Eye (tissue), 1 donor: ENCODE results near the gene NYAP1.
A peak's percentile ranks its signal among the peaks of the same experiment; 100 is the strongest.

ENCODE experiments used
- DNase-seq: peaks from one replicate; pipeline ENCODE4 v3.0.0-alpha.2; 2015

NYAP1 gene

DNA sequence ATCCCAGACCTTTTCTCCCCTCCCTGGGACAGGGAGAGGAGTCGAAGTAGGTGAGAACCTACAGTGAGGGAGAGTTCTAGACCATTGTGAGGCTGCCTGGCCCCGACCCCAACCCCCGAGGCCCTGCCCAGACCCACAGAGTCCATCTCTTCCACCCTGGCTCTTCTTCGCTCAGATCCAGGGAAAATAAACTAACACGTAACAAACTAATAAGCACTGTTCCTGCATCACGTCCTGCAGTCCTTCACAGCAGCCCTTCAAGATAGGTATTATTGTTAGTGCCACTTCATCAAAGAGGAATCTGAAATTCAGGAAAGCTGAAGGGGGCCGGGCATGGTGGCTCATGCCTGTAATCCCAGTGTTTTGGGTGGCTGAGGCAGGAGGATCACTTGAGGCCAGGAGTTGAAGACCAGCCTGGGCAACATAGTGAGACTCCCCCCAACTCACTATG, 19.5 kb upstream of the NYAP1 start, which contains the start of gene SPACDR:
Gene SPACDR (minus strand): TSS at position 51 of the 451 bp plus-strand sequence. CDS start 235 bp downstream, outside the sequence.
- no peak for DNase-seq

DNA sequence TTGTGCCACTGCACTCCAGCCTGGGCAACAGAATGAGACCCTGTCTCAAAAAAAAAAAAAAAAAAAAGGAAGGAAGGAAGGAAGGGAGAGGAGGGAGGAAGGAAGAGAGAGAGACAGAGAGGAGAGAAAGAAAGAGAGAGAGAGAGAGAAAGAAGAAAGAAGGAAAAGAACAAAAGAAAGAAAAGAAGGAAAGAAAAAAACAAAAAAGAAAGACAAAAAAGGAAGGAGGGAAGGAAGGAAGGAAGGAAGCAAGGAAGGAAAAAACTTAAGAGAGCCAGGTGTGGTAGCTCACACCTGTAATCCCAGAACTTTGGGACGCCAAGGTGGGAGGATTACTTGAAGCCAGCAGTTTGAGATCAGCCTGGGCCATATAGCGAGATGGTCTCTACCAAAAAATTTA, 18.9 kb upstream of the NYAP1 start:
- no peak for DNase-seq

DNA sequence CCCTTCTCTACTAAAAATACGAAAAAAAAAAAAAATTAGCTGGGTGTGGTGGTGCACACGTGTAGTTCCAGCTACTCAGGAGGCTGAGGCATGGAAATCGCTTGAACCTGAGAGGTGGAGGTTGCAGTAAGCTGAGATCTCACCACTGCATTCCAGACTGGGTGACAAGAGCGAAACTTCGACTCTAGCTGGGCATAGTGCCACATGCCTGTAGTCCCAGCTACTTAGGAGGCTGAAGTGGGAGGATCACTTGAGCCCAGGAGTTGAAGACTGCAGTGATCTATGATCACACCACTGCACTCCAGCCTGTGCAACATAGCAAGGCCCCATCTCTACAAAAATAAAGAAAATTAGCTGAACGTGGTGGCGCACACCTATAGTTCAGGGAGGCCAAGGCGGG, 18.4 kb upstream of the NYAP1 start:
- DNase-seq = no peak

DNA sequence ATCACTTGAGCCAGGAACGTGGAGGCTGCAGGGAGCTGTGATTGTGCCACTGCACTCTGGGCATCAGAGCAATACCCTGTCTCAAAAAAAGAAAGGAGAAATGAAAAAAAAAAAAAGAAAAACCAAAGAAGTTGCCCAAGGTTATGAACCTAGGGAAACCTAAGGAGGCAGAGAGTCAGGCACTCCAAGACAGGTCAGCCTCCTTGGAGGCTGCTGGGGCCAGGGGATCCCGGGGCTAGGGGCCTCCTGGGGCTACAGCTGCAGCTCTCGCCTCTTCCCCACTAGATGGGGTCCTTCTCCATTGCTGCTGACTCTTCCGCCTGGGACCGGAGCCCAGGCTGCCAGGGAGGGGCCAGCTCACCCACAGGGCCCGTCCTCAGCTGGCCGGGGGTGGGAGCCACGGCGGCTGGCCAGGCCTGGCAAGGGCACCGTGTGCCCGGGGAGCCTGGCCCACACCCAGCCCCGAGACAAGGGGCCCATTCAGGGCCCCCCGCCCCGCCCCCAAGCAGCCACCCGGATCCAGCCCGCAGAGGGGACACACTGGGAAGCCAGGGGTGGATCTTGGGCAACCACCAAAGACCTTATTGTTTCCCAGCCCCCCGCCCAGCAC, 17.9 kb upstream of the NYAP1 start:
- DNase-seq = peak; percentile 72

DNA sequence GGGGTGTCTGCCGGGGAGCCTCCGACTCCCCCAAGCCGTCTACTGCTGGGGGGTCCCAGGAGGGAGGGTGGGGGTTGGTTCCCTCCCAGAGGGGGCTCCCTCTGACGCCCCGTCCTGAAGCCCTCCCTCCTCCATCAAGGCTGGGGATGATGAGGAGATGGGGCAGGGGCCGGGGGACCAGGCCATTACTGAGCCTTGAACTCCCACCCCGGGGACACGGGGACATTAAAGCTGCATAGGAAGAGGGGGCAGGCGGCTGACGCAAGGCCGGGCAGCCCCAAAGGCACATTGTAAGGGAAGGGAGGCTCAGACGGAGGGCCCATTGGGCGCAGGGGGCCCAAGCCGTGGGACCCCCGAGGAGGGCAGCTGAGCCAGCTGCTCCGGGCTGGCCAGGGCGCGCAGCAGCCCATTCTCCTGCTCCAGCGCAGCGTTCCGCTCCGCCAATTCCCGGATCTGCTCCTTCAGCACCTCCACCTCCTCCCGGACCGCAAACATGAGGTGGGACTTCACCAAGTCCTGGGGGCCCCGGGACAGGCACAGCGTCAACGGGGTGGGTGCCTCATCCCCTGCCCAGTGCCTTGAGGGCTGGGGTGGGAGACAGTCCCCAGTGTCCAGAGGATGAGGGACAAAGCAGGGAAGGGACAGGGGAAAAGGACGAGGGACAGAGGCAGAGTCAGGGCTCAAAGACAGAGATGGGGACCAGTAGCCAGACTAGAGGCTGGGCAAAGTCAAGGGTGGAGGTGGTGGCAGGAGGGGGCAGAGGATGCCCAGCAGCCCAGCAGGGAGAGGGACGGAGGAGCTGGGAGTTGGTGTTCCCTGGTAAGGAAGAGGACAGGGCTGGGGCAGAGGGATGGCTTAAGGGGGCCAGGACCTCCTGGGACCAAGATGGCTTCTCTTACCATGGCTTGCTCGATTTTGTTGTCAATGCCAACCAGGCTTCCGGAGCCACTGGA, 16.8 kb upstream of the NYAP1 start:
- DNase-seq = no peak

DNA sequence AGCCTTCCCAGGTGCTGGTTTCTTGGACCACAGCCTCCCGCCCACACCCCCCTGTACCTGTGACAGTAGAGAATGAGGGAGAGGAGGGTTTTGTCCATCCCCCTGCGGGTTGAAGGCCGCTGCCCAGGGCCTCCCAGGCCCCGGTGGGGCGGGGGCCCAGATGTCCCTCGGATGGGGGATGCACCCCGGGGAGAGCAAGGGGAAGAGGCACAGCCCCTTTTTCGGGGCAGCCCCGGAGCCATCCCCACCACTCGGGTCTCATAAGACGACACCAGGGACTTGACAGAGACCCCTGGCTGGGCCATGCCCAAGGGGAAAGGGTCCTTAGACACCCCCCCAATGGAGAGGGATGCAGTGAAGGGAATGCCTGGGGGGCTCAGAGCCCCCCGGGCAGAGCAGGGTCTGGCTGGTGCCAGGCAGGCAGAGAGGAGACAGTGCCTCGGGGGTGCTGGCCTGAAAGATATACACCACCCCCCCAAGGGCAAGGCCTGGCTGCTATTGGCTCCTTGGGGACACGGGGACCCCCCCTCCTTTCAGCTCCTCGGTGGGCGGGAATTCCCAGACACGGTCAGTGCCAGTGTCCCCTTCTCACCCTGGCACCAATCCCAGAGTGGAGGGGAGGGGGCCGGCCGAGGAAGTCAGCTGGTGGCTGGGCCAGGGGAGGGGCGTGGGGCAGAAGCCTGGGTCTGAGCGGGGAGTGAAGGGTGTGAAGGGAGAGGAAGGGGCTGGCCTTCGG, 15.9 kb upstream of the NYAP1 start:
- DNase-seq = peak; percentile 36

DNA sequence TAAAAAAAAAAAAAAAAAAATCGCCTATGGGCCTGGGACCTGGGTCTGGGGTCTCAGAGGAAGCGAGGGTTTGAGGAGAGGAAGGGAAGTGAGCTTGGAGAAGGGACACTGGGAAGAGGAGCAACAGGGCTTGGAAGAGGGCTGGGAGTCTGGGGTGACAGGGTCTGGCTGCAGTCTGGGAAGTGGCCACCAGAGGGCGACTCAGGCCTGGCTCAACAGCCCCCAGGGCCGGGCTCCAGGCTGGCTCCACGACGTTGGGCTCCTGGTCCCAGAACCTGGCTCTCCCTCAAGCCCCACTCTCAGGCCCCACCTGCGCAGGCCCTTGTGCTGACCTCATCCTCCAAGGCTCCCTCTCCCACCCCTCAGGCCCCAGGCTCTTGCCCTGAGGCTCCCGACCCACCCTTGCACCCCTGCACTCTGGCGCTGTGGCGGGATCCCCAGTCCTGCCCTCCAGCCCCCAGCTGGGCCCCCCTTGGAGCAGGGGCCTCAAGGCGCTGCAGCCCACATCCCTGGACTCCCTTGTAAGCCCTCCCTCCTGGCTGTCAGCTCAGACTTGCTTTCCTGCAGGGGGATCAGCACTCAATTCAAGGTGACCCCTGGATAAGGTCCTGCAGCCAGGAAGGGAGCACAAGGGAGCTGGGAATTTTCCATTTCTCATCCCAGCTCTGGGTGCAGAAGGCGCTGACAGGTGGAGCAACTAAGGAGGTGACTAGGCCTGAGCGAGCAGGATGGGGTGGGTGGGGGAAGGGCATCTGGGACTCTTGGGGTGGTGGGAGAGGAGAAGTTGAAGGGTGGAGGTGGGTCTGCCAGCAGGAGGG, 14.3 kb upstream of the NYAP1 start:
- peak; percentile 94 for DNase-seq

DNA sequence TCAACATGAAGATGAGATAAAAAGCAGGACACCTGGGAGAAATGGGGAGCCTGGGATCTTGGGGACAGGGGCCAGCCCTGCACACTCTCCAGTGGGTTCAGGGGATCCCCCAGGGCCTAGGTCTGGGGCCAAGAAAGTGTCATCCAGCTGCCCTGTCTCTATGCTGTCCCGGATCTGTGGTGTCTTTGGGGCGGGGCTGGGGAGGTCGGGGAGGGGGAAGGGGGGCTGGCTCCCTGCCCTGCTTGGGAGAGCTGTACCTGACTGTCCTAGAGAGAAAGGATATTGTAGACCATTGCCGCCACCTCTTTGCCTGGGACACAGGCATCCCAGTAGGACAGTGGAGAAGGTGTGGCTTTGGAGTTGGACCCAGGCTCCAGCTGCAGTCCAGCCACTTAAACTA, 12.7 kb upstream of the NYAP1 start:
- no peak for DNase-seq

DNA sequence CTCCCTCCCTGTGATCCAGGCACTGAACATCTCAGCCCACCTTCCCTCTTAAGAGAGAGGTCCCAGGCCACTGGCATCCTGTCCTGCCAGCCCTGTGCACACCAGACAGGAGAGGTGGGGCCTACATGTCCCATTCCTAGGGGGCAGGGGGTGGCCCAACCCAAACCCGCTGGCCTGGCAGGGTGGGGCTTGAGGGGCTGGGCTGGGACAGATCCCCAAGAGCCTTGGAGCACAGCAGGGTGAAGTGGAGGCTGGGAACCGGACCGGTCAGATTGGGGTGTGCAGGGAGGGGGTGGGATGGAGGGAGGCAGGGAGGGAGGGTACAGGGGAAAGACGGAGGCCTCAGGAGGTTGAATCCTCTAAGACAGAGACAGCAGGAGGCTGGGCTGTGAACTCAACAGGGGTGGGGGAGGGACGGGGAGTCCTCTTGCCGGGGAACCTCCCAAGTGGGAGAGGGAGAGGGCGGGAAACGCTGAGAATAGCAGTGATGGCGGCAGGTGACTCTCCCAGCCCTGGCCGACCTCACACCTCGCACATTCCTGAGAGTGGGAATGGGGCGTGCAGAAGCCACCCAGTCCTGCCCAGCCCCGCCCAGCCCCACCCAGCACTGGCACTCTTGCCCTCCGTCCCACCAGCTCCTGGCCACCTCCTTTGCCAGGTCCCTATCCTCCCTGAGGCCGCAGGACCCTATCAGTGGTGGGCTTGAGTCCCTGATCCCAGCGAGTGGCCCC, 11.4 kb upstream of the NYAP1 start:
- no peak for DNase-seq

DNA sequence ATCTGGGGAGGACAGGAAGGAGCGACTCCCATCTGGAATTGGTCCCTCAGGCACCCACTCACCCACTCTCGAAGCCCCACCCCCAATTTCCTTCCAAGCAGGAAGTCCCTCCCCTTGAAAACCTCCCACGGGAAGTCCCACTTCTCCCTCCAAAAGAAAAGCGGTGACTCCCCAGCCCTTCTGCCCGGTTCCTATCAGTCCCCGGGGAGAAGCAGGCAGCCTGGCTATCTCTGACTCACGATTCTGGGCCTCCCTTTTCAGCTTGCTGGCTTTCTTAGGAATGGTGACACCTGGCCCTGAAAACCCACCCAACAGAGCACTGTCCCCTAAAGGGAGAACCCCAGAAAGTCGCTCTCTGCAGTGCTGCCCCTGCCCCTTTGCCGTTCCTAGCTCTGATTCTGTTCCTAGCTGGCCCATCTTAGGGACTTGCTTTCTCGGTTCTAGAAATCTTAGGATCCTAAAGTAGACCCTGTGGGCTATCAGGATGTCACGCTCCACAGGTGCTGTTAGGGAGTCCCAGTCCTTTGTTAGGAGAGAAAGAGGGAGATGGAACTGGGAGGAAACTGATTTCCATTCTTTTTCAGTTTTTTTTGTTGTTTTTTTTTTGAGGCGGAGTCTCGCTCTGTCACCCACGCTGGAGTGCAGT, 10.8 kb upstream of the NYAP1 start:
- no peak for DNase-seq

DNA sequence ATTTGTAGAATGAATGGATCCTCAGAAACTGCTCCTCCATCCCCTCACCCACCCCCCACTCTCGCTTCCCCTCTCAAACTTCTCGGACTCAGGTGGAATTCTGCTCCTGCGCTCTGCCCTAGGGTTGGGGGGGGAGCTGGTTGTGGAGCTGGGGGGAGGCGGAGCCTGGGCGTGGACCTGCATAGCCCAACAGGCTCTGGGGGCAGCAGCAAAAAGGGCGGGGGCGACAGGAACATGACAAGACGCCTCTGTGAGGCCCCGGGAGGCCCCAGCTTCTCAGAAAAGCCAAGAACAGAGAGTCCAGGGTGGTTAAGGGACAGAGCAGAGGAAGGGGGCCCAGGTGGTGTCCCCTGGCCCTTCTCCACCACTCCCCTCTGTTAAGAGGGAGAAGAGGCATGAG, 8.2 kb upstream of the NYAP1 start:
- DNase-seq = no peak

DNA sequence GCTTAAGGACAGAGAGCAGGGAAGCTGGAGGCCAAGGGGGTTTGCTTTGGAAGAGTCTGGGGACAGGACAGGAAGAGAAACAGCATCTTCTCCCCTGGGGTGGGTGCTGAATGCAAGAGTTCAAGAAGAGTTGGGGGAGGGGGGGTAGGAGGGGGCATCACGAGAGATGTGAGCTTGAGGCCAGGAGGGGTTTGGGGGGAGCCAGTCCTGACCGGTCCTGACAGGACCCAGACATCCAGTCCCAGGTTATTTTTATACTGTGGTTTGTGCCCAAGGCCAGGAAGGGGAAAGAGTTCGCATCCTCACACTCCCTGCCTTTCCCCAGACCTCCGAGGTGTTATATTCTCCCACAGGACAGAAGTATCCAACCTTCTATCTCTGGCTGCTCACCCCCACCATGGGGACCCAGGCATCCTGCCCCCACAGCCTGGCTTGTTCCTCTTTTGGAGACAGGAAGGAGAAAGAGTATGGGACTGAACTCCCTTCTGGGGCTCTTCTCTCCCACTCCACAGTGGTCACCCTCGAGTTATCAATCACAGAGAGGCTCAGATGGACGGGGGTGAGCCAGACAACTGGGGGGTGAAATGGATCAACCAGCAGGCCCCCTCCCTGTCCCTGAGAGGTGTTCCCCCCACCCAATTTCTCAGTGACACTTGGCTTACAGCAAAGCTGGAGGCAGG, 7.5 kb upstream of the NYAP1 start:
- no peak for DNase-seq

DNA sequence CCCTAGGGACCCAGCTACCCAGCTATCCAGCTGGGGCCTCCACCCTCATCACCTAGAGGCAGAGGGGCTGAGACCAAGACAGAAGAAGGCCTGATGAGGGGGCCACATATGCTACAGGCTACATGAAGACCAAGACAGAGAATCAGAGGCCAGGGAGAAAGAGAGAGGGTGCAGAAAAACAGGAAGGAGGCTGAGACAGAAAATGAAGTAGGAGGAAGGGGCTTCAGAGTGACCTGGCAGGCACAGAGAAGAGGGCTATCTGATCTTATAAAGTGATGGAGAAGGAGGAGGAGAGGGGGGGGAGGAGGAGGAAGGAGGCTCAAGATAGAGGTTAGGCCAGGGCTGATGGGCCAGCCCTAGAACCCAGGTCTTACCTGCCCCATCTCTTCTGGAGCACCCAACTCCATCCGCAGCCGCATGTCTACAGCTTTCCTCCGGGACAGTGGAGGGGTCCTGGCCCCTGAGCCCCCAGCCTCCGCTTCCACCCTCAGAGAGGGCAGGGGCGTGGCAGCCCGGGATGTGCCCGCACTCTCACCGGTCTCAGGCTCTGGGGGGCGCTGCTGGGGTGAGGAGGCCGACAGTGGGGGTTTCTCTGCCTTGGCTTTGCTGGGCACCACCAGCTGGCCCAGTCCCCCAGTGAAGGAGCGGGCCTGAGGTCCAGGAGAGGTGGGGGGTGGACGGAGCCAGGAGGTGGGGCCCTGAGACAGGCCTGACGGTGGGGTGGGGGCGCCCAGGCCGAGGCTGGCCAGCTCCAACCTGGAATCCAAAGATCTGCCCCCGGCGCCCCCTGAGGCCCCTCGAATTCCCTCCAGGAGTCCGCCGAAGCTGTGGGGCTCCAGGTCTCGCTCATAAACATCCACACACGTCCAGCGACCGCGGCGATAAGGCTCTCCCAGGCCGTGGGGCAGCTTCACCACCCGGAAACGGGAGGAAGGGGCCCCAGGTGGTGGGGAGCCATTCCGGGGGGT, 6.5 kb upstream of the NYAP1 start:
- no peak for DNase-seq

DNA sequence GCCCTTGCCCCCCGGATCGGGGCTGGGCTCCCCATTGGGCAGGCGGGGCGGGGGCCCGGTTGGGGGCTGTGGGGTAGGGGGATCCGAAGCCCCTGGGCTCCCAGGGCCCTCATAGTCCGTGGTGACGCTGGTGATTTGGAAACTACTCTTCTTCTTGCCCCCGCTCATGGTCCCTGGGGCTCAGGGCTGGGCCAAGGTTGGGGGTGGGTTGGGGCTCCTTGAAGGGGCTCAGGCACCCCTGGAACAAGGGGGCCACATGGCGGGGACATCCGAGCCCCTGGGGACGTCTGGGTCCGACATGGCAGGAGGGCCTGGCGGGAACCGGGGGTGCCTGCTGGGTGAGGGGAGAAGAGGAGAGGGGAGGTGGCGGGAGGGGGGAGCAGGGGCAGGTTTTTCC, 5.9 kb upstream of the NYAP1 start:
- no peak for DNase-seq

DNA sequence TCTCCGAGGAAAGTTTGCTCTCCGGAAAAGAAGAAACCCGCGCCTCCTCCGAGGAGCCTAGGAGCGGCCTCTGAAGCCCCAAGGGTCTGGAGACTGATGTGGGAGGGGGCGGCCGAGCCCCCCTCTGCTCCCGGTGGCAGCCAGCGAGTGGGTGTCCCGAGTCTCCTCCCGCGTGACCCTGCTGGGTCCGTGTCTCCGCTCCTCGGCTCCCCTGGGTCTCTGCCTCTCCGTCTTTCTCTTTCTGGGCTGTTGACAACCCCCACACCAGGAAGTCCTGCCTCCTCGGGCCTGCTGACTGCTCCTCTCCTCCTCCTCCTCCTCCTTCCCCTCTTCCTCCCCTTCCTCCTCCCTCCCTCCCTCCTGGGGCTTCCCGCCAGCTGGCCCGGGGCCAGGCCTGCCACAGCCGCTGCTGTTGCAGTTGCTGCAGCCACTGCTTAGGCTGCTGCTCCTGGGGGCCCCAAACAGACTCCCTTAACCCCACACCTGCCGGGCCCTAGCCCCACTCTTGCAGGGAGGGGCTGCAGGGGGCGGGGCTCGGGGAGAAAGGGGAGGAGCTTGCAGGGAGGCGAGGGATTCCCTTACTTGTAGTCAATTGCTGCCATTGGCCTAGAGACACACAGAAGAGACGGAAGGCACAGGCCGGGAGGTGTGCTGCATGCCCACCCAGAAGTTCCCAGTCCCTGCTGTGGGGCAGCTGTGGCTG, 4.6 kb upstream of the NYAP1 start, which contains the start of gene TSC22D4:
Gene TSC22D4 (minus strand): TSS at position 257 of the 703 bp plus-strand sequence. CDS start 1,176 bp downstream, outside the sequence.
- peak; percentile 97 for DNase-seq

DNA sequence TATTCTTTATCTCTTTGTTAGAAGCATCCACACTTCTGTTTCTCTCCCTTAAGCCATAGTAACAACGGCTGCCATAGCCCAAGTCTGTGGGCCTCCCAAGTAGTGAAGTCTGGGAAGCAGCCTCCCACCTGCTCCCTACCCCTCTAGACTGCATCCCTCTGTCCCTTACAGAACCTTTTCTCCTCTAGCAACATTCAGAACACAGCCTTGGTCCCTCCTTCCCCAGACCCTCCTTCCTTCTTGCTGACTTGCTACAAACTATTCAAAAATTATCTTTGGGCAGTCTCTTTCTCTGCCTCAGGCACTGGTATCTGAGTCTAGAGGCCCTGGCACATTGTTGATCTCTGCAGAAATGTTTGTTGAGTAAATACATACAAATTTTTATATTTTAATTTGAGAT, 2.3 kb upstream of the NYAP1 start:
- DNase-seq = no peak

DNA sequence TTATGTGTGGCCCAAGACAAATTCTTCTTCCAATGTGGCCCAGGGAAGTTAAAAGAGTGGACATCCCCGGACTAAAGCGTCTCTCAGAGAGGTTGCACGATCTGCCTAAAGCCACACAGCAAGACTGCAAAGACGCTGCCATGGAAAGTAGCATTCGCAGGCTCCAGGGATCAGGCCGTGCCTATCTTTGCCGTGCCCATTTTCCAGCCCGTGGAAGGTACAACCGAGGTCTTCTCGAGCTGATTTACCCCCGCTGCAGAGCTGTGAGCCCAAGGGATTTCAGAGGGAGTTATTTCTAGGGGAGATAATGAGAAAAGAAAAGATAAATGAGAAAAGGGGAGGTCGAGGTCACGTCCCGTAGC, 1.0 kb upstream of the NYAP1 start:
- no peak for DNase-seq

DNA sequence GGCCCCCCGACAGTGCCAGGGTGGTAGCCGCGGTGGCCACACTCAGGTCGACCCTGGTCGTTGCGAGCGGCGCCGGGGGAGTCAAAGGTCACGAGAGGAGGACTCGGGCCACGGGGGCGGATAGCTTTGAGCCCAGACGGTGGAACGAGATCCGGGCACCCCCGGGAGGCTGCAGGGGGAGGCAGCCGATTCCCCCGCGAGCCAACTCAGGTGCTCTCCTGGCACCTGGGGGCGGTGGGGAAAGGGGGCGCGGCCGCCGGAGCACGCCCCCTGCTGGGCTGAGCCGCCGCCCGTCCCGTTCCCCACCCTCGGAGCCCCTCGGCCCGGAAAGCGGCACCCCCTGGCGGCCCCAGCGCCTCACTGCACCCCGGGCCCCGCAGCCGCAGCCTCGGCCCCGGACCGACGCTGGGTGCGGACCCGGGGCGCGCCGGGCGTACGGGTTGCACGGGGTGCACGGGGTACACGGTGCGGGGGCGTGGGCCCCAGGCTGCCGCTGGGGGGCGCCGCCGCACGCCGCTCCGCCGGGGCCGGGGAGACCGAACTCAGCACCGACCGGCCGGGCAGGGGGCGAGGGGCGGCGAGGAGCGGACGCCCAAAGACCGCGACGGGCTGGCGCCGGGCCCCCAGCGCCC, 521 bp upstream of the NYAP1 start:
- DNase-seq = peak; percentile 91
